ENCODE measurements around the gene TTC7B.
A peak's percentile ranks its signal among the peaks of the same experiment; 100 is the strongest.
"Not testable (repeated sequence)": the region's sequence is repeated elsewhere in the genome, so short reads cannot be mapped to it uniquely, and the experiment has no call there.

The TTC7B gene

DNA sequence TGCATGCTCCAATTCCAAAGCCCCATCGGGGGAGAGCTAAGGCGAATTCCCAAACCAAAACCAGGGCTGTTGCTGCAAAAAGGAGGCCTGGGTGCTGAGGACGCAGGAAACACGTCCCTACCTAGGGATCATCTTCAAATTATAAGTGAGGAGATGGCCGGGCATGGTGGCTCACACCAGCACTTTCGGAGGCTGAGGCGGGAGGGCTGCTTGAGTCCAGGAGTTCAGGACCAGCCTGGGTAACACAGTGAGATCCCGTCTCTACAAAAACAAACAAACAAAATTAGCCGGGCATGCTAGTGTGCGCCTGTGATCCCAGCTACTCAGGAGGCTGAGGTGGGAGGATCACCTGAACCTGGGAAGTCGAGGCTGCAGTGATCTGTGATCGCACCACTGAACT lies 276.2 kb downstream of the TTC7B start:
- in situ Hi-C loops (cut with HindIII; ENCODE audit: low pct_ligation_motif_present, low pct_unique_long_range_greater_than_20kb, low sequenced_read_pairs), result no loop called here
- DNase-seq, result no peak

DNA sequence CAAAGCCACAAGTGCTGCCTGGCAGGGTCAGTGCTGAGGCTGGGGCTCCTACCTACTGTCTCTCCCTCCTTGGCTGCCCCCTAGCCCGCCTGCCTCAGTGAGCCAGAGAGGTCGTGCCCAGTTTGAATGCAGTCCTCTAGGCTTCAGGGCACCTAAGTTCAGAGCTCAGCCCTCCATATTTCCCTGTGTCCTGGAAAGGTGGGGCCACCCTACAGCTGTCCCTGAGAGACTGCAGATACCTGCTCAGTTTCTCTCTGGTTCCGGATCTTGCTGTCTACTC lies 276.8 kb downstream of the TTC7B start:
- in situ Hi-C loops (cut with HindIII; ENCODE audit: low pct_ligation_motif_present, low pct_unique_long_range_greater_than_20kb, low sequenced_read_pairs), result no loop called here
- DNase-seq, result no peak

DNA sequence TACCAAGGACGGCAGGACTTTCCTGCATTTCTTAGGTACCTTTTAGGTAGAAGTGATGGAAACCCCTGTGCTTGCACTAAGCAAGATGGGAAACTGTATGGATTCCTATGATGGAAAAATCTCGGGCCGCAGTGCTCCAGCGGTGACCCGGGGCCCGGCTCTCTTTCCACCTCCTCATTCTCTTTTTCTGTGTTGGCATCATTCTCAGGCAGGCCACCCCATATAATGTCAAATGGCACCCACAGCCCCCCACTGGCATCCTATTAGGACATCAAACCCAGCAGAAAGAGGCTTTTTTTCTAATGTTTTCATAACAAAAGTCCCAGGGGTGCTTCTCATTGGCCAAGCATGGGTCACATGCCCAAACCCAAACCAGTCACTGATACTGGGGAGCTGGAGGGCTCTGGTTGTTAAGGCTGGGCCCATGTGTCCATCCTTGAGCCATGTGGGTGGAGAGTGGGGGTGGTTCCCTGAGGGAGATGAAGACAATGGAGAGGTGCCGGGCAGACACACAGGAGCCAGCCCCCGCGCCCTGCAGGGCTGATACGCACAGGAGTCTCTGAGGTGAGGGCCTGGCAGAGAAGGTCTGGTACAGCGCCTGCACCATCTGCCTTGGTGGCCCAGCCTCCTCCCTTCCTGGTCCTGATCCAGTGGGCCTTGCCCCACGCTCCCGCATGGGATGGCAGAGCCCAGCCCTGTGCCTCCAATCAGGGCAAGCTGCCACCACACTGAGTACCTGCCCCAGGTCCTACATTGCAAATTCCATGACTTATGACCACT lies 277.3 kb downstream of the TTC7B start:
- in situ Hi-C loops (cut with HindIII; ENCODE audit: low pct_ligation_motif_present, low pct_unique_long_range_greater_than_20kb, low sequenced_read_pairs), result no loop called here
- no peak for DNase-seq

DNA sequence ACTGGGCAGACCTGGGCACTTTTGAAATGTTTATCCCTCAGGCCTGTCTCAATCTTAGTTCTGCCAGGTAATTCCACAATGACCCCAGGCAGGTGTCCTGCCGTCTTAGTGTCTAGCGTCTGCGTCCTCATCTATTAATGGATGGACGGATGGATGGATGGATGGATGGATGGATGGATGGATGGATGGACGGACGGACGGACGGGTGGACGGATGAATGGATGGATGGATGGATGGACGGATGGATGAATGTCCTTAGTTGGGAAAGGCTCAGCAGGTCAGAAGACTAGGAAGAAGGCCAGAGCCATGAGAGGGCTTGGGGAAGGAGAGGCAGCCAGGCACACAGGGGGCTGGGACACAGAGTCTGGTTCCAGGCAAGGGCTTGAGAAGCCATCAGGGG lies 278.1 kb downstream of the TTC7B start:
- no peak for DNase-seq
- in situ Hi-C loops (cut with HindIII; ENCODE audit: low pct_ligation_motif_present, low pct_unique_long_range_greater_than_20kb, low sequenced_read_pairs), result no loop called here

DNA sequence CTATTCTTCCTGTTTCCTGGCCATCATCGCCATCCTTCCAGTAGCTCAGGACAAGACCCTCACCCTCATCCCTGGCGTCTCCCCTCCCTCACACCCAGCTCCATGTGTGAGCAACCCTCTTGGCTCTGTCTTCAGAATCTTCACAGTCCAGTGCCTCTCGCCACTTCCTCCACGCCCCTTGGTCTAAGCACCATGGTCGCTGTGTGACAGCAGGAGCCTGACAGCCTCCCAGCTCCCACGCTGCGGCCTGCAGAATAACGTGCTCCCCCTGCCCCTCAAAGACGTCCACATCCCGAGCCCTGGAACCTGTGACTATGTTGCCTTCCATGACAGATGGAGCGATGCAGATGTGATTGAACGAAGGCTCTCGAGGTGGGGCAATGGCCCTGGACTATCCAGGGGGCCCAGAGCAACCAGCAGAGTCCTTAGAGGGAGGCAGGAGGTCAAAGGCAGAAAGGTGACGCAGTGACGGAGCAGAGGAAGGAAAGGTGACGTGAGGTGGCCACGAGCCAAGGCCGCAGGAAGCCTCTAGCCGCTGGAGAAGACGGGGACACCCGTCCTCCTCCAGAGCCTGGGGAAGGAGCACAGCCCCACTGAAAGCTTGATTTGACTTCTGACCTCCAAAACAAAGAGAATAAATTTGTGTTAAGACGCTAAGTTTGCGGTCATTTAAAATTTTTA lies 279.6 kb downstream of the TTC7B start:
- in situ Hi-C loops (cut with HindIII; ENCODE audit: low pct_ligation_motif_present, low pct_unique_long_range_greater_than_20kb, low sequenced_read_pairs), result no loop called here
- DNase-seq, result peak; percentile 44

DNA sequence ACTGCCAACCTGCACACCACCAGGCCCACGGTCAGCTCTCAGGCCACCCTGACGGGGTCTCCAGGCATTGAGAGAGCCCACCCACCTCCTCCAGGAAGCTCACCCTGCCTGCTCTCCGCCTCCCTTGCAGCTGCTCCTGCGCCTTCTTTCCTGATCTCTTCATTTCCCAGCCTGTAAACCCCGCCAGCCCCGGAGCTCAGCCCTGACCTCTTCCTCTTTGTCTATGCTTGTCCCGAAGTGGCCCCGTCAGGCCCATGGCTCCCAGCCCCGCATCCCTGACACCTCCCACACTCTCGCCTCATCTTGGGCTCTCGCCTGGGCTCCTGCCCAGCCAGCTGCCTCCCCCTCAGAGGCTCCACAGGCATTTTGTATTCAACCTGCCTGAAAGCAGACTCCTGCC lies 280.1 kb downstream of the TTC7B start:
- in situ Hi-C loops (cut with HindIII; ENCODE audit: low pct_ligation_motif_present, low pct_unique_long_range_greater_than_20kb, low sequenced_read_pairs), result no loop called here
- peak; percentile 9 for DNase-seq

DNA sequence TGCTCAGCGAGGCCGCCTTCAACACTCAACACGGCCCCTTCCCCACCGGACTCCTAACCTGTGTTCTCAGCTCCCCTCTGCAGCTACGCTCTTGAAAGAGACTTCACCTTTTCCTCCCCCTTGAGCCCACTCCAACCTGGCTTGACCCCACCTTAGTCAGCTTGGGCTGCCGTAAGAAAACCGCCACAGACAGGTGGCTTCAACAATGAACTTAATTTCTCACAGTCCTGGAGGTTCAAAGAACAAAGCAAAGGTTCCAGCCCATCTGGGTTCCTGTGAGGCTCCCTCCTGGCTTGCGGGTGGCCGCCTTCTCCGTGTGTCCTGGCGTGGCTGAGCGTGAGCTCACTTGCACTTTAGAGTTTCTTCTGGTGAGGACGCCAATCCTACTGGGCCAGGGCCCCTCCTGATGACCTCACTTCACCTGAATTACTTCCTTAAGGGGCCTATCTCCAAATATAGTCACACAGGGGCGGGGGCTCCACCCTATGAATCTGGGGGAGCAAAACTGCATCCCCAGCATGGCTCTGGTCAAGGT lies 280.6 kb downstream of the TTC7B start:
- DNase-seq, result no peak
- in situ Hi-C loops (cut with HindIII; ENCODE audit: low pct_ligation_motif_present, low pct_unique_long_range_greater_than_20kb, low sequenced_read_pairs), result no loop called here

DNA sequence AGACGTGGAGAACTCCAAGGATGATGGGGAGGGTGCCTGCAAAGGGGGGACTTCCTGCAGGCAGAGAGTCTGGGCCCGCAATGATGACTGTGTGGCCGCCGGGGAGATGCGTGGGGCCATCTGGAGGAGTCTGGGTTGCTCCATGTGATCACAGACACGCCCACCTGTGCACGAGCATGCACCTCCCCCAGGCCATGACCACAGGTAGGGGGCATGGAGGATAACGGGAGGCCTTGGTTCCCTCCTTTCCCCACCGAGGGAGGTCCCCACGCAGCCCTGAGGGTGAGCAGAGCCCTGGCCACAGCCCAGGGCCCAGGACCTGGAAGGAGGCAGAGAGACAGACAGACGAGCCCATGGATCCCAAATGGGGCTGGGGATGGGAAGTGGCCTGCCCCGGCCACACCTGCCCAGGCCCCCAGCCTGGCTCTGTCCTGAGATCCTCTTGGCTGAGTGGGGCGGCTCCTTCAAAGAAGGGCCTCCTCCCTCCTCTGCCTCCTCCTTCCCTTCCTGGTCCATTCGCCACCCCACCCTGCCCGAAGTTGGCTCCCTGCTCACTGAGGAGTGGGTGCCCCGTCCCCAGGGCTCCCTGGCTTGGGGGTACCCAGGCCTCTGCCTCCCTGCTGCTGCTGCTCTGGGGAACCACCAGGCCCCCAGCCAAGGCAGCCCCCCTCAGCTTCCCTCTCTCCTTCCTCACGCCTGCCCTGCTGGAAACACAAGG lies 281.2 kb downstream of the TTC7B start:
- no peak for DNase-seq
- in situ Hi-C loops (cut with HindIII; ENCODE audit: low pct_ligation_motif_present, low pct_unique_long_range_greater_than_20kb, low sequenced_read_pairs), result no loop called here

DNA sequence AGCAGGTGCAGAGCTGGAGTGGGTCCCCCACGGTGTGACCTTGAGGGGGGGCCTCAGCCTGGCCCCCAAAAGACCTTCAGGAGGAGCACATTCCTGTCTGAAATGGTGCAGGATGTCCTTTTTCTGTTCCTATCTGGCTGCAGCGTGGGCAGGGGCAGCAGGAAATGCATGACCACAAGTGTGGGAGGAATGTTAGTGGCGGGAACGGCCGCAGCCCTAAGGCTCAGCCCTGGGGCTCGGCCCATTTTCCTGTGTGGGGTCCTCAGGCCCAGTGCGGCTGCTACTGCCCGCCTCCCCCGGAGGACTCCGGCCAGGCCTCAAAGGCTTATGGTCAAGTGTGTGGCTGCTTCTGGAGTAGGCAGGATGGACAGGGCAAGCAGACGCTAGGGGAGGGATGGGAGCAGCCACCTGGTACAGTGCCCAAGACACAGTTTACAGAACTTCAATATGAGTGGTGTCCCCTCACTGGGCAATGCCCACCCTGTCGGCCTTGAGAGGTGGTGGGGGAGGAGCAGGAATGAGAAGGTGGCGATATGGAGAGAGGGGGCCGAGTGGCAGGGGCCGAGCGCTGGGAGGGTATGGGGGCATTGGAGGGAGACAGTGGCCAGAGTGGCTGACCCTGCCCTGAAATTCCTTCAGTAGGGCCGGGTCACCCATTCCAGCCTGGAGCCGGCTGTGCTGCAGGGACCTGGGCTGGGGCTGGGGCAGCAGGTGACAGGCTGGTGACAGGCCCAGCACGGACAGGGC lies 282.0 kb downstream of the TTC7B start:
- in situ Hi-C loops (cut with HindIII; ENCODE audit: low pct_ligation_motif_present, low pct_unique_long_range_greater_than_20kb, low sequenced_read_pairs), result no loop called here
- no peak for DNase-seq

DNA sequence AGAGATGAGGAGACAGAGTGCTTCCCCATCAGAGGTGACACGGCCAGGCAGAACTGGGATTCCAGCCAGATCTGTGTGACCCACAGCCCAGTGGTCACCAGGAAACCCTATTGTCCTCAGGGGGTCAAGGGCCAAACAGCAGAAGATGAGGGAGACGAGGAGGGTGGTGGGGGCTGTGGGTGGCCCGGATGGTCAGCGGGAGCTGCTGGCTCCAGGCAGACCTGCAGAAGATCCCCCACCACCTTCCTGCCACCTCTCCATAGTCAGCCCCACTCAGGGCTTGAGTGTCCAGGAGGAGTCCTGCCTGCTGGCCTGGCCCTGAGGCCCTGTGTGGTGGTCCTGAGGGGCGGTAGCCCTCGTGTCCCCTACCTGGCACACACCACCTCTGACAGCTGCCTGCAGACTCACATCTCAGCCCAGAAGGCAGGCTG lies 282.6 kb downstream of the TTC7B start:
- no peak for DNase-seq
- in situ Hi-C loops (cut with HindIII; ENCODE audit: low pct_ligation_motif_present, low pct_unique_long_range_greater_than_20kb, low sequenced_read_pairs), result no loop called here

DNA sequence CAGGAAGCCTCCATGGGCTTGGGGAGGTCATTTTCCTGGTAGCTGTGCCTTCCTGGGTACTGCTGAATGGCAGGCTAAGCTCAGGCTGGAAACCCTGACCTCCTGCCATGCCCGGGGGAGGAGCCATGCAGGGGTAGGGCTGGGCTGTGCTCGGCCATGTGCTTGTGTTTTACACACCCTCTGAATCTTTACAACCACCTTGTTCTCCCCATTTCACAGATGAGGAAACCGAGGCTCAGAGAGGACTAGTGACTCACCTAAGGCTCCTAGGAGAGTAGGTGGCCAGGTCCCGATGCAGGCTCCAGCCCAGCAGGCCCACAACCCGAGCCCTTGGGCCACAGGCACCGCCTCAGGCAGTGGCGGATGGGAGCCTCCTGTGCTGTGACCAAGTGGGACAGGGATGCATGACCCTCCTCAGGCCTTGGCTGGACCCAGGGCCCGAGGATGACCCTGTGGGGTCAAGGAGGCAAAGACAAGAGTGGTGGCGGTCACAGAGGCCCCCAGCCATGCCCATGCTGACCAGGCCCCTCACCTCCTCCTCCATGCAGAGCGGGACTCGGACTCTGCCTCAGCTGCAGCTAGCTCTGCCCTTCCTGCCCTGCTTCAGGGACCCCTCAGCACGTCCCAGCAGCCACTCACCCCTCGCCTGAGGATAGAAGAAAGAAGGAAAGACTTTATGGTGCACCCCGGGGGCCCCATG lies 283.3 kb downstream of the TTC7B start:
- in situ Hi-C loops (cut with HindIII; ENCODE audit: low pct_ligation_motif_present, low pct_unique_long_range_greater_than_20kb, low sequenced_read_pairs), result no loop called here
- DNase-seq, result no peak

DNA sequence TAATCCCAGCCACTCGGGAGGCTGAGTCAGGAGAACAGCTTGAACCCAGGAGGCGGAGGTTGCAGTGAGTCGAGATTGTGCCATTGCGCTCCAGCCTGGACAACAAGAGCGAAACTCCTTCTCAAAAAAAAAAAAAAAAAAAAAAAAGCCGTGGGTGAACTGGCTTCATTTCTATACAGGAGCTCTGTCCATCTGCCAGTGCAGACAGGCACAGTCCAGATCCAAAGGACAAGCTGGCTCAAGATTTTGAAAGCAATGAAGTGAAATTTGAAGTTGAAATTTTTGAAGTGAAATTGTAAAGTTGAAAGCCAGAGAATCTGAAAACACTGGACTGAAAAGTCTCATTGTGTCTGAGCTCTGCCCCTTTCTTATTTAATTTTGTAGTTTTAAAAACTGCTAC lies 284.7 kb downstream of the TTC7B start:
- in situ Hi-C loops (cut with HindIII; ENCODE audit: low pct_ligation_motif_present, low pct_unique_long_range_greater_than_20kb, low sequenced_read_pairs), result no loop called here
- DNase-seq, result no peak

DNA sequence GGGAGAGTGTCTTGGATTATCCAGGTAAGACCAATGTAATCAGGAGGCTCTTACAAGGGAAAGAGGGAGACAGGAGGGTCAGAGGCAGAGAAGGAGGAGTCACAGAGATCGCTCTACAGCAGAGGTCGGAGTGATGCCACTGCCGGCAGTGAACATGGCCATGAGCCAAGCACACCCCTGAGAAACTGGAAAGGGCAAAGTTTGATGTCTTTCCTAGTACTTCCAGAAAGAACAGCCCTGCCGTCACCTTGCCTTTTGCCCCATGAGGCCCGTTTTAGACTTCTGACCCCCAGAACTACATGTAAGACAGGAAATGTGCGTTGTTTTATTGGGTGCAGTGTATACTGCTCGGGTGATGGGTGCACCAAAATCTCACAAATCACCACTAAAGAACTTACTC lies 285.7 kb downstream of the TTC7B start:
- DNase-seq, result no peak
- in situ Hi-C loops (cut with HindIII; ENCODE audit: low pct_ligation_motif_present, low pct_unique_long_range_greater_than_20kb, low sequenced_read_pairs), result no loop called here

DNA sequence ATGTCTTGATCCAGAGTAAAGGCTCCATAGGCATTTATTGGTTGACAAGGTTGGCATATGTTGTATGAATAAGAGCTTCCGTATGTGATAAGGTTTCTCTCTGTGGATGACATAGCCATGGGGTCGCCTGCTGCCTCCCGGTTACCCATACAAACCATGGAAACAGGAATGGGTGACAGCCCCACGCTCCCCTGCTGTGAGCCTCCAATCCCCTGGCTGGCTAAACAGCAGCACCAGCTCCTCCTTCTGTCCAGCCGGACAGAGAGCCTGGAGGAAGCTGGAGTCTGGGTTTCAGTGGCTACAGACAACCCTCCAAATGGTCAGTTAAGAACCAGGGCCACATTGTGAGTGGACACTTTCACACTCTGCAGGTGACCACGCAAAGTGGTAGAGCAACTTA lies 288.3 kb downstream of the TTC7B start:
- in situ Hi-C loops (cut with HindIII; ENCODE audit: low pct_ligation_motif_present, low pct_unique_long_range_greater_than_20kb, low sequenced_read_pairs), result no loop called here
- no peak for DNase-seq

DNA sequence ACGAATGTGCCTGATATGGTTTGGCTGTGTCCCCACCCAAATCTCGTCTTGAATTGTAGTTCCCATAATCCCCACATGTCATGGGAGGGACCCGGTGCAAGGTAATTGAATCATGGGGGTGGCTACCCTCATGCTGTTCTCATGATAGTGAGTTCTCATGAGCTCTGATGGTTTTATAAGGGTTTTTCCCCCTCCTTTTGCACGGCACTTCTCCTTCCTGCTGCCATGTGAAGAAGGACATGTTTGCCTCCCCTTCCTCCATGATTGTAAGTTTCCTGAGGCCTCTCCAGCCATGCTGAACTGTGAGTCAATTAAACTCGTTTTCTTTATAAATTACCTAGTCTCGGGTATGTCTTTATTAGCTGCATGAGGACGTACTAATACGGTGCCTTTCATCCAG lies 289.7 kb downstream of the TTC7B start:
- DNase-seq; in situ Hi-C loops (cut with HindIII; ENCODE audit: low pct_ligation_motif_present, low pct_unique_long_range_greater_than_20kb, low sequenced_read_pairs): not testable (repeated sequence)

DNA sequence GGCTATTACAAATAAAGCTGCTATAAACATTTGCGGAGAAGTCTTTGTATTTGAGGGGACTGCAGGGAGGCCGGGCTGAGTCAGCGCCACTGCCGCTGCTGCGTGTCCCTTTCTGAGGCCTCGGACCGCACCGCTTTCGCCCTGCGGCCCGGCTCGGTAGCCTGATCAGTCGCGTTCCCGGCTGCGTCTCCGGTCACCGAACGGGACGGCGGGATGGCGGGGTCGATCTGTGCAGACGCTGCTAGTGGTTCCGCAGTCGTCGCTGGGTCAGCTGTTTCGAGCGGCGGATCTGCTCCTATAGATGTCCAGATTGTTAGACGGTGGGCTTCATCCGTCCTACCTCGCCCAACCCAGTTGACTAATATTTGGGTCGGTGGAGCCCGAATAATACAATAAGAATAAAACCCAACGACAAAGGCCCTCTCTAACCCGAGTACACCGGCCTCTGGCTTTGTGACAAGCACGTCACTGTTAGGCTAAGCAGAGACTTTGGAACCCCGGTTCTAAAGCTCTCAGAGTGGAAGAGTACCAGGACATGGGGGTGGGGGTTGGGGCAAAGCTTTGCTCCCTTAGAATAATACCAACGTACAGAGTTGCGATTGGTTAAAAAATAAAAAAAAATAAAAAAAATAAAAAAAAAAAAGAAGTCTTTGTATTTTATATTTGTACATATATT lies 290.7 kb downstream of the TTC7B start:
- in situ Hi-C loops (cut with HindIII; ENCODE audit: low pct_ligation_motif_present, low pct_unique_long_range_greater_than_20kb, low sequenced_read_pairs), result not testable (repeated sequence)

DNA sequence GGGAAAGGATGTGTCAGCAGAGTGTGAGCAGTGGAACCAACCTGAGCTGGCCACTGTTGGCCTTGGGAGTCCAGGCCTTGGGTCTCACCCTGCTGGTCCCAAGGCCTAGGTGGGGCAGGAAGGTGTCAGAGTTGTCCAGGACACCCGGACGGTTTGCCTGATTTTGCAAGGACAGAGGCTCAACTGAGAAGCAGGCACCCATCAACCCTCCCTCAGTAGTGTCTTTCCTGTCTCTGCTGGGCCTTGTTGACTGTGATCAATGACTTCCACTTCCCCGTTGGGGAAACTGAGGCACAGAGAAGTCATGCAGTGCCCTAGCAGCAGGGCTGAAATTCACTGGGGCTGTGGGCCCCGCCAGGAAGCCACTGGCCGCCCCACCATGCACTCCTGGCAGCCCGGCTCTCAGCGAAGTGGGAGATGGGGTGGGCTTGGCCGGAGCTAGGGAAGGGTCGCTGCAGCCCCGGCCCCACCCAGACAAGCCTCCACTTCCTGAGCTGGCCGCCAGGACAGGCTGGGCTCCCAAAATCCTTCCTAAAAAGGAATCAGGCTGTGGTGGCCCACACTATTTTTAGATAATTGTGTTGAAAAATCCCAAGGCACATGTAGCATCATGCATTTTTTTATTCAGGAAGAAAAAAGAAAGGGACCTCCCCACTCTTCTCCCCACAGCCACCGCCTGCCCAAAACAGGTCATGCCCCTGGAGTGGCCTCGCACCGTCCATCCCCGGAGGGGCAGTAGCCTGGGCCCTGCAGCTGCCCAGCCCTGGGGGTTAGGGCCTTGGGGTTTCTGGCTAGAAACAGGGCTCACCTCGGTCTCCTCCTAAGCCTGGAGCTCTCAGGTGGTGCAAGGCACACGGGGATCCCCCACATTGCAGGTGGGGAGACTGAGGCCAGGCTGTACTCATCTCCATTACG lies 292.0 kb downstream of the TTC7B start:
- in situ Hi-C loops (cut with HindIII; ENCODE audit: low pct_ligation_motif_present, low pct_unique_long_range_greater_than_20kb, low sequenced_read_pairs), result no loop called here
- no peak for DNase-seq

More for the DNA sequence above, 290.7 kb downstream of the TTC7B start:
- not testable (repeated sequence) for DNase-seq
